ENCODE results near the gene RPS27L.

The RPS27L gene

DNA sequence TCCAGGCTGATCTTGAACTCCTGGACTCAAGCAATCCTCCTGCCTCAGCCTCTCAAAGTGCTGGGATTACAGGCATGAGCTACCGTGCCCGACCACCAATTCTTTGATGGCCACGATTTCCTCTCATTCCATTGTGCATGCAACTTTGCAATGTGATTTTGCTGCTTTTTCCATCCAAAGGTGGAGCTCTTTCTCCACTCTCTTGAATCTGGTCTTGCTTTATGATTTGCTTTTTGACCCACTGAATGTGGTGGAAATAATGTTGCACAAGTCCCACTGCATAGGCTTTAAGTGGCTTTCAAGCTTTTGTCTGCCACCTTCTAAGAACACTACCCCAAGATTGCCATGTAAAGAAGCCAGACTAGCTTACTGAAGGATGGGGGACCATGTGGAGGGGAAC is 10.6 kb downstream of the RPS27L start:
- Histone ChIP-seq H3K4me1 (no peaks in the 10 kb centered on the region), H3K9ac (no peak overlapping the region), H3K36me3 (peaks cover 60% of the 10 kb centered on the region), H3K9me3 (peaks cover 12% of the 10 kb centered on the region), H3K4me2 (no peak overlapping the region), H3K4me3 (no peak overlapping the region), H4K20me1 (no peaks in the 10 kb centered on the region), H3K27ac (no peak overlapping the region), H3K27me3 (no peaks in the 10 kb centered on the region)
- TF ChIP-seq Cebpa-rat (IDR thresholded peaks at IDR 0.05): no peak

DNA sequence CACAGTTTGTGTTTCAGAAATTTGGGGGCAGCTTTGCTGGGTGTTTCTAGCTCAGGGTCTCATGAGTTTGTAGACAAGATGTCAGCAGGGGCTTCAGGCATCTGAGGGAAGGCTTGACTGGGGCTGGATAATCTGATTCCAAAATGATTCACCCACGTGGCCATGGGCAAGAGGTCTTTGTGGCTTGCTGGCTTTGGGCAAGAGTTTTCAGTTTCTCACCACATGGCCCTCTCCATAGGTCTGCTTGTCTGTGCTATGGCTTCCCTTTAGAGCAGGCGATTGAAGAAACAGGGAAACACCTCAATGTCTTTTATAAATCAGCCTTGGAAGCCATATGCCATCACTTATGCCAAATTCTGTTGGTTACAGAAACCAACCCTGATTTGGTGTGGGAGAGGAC is 11.9 kb downstream of the RPS27L start:
- H3K4me2 ChIP-seq: no peak overlapping the region
- H3K9ac ChIP-seq: no peak overlapping the region

GRCh38 chr15:63140936-63141335 is 16.3 kb downstream of the RPS27L start:
- no peaks in the 10 kb centered on the region for H3K4me1 ChIP-seq
- no peaks in the 10 kb centered on the region for H4K20me1 ChIP-seq
- no peaks in the 10 kb centered on the region for H3K9me3 ChIP-seq
- H3K9ac ChIP-seq: no peak overlapping the region
- no peak for TF ChIP-seq Cebpa-rat (IDR thresholded peaks at IDR 0.05)
- peaks cover 19% of the 10 kb centered on the region; the same call in 1 of the 2 replicates for H3K36me3 ChIP-seq
- no peak overlapping the region for H3K4me3 ChIP-seq
- H3K27me3 ChIP-seq: no peaks in the 10 kb centered on the region
- no peak overlapping the region for H3K4me2 ChIP-seq
- H3K27ac ChIP-seq: no peak overlapping the region

More for the DNA sequence above, 11.9 kb downstream of the RPS27L start:
- peaks cover 49% of the 10 kb centered on the region for H3K36me3 ChIP-seq
- no peak overlapping the region for H3K27ac ChIP-seq
- H3K4me3 ChIP-seq: no peak overlapping the region
- H3K9me3 ChIP-seq: peaks cover 12% of the 10 kb centered on the region
- H3K4me1 ChIP-seq: no peaks in the 10 kb centered on the region
- H4K20me1 ChIP-seq: no peaks in the 10 kb centered on the region
- no peak for TF ChIP-seq Cebpa-rat (IDR thresholded peaks at IDR 0.05)
- no peaks in the 10 kb centered on the region for H3K27me3 ChIP-seq

- H3K9ac ChIP-seq: no peak overlapping the region
- TF ChIP-seq Cebpa-rat (IDR thresholded peaks at IDR 0.05): no peak
- no peak overlapping the region for H3K27ac ChIP-seq
- H3K4me2 ChIP-seq: no peak overlapping the region
- H3K27me3 ChIP-seq: no peaks in the 10 kb centered on the region
- H4K20me1 ChIP-seq: no peaks in the 10 kb centered on the region
- no peak overlapping the region for H3K4me3 ChIP-seq
- H3K36me3 ChIP-seq: peaks cover 7% of the 10 kb centered on the region; the same call in 1 of the 2 replicates
- H3K4me1 ChIP-seq: no peaks in the 10 kb centered on the region
- no peaks in the 10 kb centered on the region for H3K9me3 ChIP-seq
These were observed 20.5 kb downstream of the RPS27L start for GRCh38 chr15:63136742-63137141.

DNA sequence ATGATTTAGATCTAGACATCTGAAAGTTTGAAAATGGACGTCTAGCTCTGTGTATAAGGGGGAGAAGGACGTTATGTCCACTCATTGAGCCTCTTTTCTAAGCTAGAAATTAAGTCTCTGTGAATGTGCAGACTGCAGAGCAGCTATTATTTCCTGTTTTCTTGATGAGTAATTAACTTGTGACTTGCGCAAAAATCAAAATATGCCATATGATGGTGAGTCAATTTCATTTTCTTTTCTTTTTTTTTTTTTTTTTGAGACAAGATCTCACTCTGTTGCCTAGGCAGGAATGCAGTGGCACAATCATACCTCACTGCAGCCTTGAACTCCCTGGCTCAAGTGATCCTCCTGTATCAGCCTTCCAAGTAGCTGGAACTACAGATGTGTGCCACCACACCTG is 21.5 kb downstream of the RPS27L start:
- Histone ChIP-seq H3K4me1 (no peaks in the 10 kb centered on the region), H3K36me3 (peaks cover 15% of the 10 kb centered on the region; the same call in 1 of the 2 replicates), H4K20me1 (no peaks in the 10 kb centered on the region), H3K4me3 (no peak overlapping the region), H3K9me3 (no peaks in the 10 kb centered on the region), H3K4me2 (no peak overlapping the region), H3K27me3 (no peaks in the 10 kb centered on the region), H3K27ac (no peak overlapping the region), H3K9ac (no peak overlapping the region)
- TF ChIP-seq Cebpa-rat (IDR thresholded peaks at IDR 0.05): no peak

GRCh38 chr15:63135281-63135680 is 22.0 kb downstream of the RPS27L start:
- Histone ChIP-seq H3K9ac (no peak overlapping the region), H3K4me1 (no peaks in the 10 kb centered on the region), H4K20me1 (no peaks in the 10 kb centered on the region), H3K36me3 (peaks cover 17% of the 10 kb centered on the region), H3K27me3 (no peaks in the 10 kb centered on the region), H3K9me3 (no peaks in the 10 kb centered on the region), H3K4me3 (no peak overlapping the region), H3K27ac (no peak overlapping the region), H3K4me2 (no peak overlapping the region)
- TF ChIP-seq Cebpa-rat (IDR thresholded peaks at IDR 0.05): no peak

- H3K27me3 ChIP-seq: no peaks in the 10 kb centered on the region
- H3K9ac ChIP-seq: no peak overlapping the region
- no peaks in the 10 kb centered on the region for H3K9me3 ChIP-seq
- no peak overlapping the region for H3K27ac ChIP-seq
- no peaks in the 10 kb centered on the region for H3K4me1 ChIP-seq
- no peak for TF ChIP-seq Cebpa-rat (IDR thresholded peaks at IDR 0.05)
- H3K4me3 ChIP-seq: no peak overlapping the region
- H3K36me3 ChIP-seq: peaks cover 22% of the 10 kb centered on the region
- no peaks in the 10 kb centered on the region for H4K20me1 ChIP-seq
- no peak overlapping the region for H3K4me2 ChIP-seq
These were observed 22.9 kb downstream of the RPS27L start for GRCh38 chr15:63134245-63134985.

DNA sequence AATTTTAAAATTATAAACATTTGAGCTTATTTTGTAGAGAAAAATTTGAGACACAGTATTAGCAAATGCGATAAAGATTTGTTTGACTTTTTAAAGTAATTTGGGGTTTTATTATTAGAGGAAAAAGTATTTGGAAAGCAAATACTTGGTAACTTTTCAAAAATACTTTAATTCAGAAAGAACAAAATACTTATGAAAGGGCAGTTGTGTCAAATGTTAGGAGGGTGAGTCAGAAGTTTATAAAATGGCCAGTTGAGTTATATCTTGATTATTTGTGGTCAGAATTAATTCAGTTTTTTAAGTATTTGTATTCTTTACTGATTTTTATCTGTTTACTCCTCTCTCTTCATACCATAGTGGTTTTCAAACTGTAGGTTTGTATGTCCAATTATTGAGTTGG is 23.5 kb downstream of the RPS27L start:
- H3K4me3 ChIP-seq: no peak overlapping the region
- no peaks in the 10 kb centered on the region for H3K4me1 ChIP-seq
- no peaks in the 10 kb centered on the region for H4K20me1 ChIP-seq
- no peaks in the 10 kb centered on the region for H3K27me3 ChIP-seq
- H3K9me3 ChIP-seq: no peaks in the 10 kb centered on the region
- no peak for TF ChIP-seq Cebpa-rat (IDR thresholded peaks at IDR 0.05)
- H3K36me3 ChIP-seq: peaks cover 22% of the 10 kb centered on the region
- no peak overlapping the region for H3K4me2 ChIP-seq
- H3K27ac ChIP-seq: no peak overlapping the region
- H3K9ac ChIP-seq: no peak overlapping the region

DNA sequence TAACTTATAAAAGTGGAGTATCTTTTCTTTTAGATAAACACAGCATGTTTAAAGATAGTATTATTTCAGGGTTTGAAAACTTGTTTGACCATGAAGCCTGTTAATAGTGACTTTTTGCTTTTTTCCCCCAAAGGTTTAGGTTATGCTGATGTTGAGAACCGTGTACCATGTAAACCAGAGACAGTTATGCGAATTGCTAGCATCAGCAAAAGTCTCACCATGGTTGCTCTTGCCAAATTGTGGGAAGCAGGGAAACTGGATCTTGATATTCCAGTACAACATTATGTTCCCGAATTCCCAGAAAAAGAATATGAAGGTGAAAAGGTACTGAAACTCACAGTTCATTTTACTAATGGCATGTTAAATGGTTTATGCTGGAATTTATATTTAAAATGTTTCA is 30.6 kb downstream of the RPS27L start:
- Histone ChIP-seq H3K36me3 (peaks cover 17% of the 10 kb centered on the region), H3K9me3 (no peaks in the 10 kb centered on the region), H3K27ac (no peak overlapping the region), H3K9ac (no peak overlapping the region), H4K20me1 (no peaks in the 10 kb centered on the region), H3K4me1 (peaks cover 20% of the 10 kb centered on the region), H3K27me3 (no peaks in the 10 kb centered on the region), H3K4me2 (no peak overlapping the region), H3K4me3 (no peak overlapping the region)
- no peak for TF ChIP-seq Cebpa-rat (IDR thresholded peaks at IDR 0.05)

DNA sequence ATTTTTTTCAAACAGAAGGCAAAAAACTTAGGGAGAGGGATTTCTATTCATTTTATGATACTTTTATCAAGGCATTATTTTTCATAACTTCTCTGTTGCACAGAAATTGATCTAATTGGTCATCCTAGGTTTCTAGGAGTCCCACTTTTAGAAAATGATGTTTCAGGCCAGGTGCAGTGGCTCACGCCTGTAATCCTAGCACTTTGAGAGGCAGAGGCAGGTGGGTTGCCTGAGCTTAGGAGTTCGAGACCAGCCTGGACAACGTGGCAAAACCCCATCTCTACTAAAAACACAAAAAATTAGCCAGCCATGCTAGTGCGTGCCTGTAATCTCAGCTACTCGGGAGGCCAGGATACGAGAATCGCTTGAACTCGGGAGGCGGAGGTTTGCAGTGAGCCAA is 32.8 kb downstream of the RPS27L start:
- peaks cover 20% of the 10 kb centered on the region for H3K4me1 ChIP-seq
- H4K20me1 ChIP-seq: no peaks in the 10 kb centered on the region
- H3K4me2 ChIP-seq: peak overlapping the region; percentile 61
- no peak for TF ChIP-seq Cebpa-rat (IDR thresholded peaks at IDR 0.05)
- H3K36me3 ChIP-seq: 0 out of 2 replicates have a peak, but pooled peaks cover 3% of the 10 kb centered on the region
- H3K4me3 ChIP-seq: no peak overlapping the region
- no peak overlapping the region for H3K9ac ChIP-seq
- no peak overlapping the region for H3K27ac ChIP-seq
- H3K9me3 ChIP-seq: peaks cover 14% of the 10 kb centered on the region
- no peaks in the 10 kb centered on the region for H3K27me3 ChIP-seq

Data from BLaER1 (cell line).